HCT116 (cell line): ENCODE results near the gene SOWAHC.

ENCODE experiments used
- ATF3 ChIP-seq: IDR thresholded peaks from 2 replicates; pipeline ENCODE4 v1.6.1; 2012
- CTCF ChIP-seq, 3 experiments: fragments of 200-600 bp in 1 of 3; sonication (generic) in 1 of 3; IDR thresholded peaks in 2 of 3; conservative IDR thresholded peaks in 1 of 3; 2 replicates each; pipeline ENCODE4 v1.5.1; 2012 to 2017; ENCODE audit warnings: low read depth in 2 of 3, low read length in 2 of 3, antibody characterized with exemption in 1 of 3, borderline replicate concordance in 1 of 3, control low read depth in 1 of 3, mild to moderate bottlenecking in 1 of 3, mixed read lengths in 1 of 3, mixed run types in 1 of 3, moderate library complexity in 1 of 3; ENCODE audit not compliant: insufficient read depth in 1 of 3
- JUND ChIP-seq: IDR thresholded peaks from 2 replicates; pipeline ENCODE4 v1.6.1; 2012
- MAX ChIP-seq: IDR thresholded peaks from 2 replicates; pipeline ENCODE4 v1.6.1; 2012
- POLR2AphosphoS5 ChIP-seq: IDR thresholded peaks from 2 replicates; pipeline ENCODE4 v1.6.1; 2011; ENCODE audit warnings: mild to moderate bottlenecking, low read depth, low read length, moderate library complexity
- REST ChIP-seq: IDR thresholded peaks from 2 replicates; pipeline ENCODE4 v1.6.1; 2012; ENCODE audit warnings: low read depth
- ZBTB33 ChIP-seq: IDR thresholded peaks from 2 replicates; pipeline ENCODE4 v1.6.1; 2011; ENCODE audit warnings: mild to moderate bottlenecking, low read length, moderate library complexity; ENCODE audit not compliant: insufficient replicate concordance; ENCODE audit errors: extremely low read depth

GRCh38 chr2:109575373-109575772 is 38.8 kb upstream of the SOWAHC start:
- TF ChIP-seq REST (no peak), CTCF (IDR thresholded peaks at IDR 0.05 in 2 of 3, conservative IDR thresholded peaks at IDR 0.05 in 1 of 3; ENCODE audit: borderline replicate concordance in 1 of 3, insufficient read depth in 1 of 3, low read depth in 2 of 3, low read length in 2 of 3) (no peak), ATF3 (no peak), MAX (no peak), JUND (no peak), ZBTB33 (no peak), POLR2AphosphoS5 (no peak)
